Common myeloid progenitor, CD34-positive (primary cell): Measurements from ENCODE around the gene PBX4.

Experiments used
- CTCF ChIA-PET: fragments of 350-600 bp; sonication (Branson Sonifier 250); formaldehyde crosslinking; loops from one replicate; lab custom pipeline; 2021; ENCODE audit warnings: antibody characterized with exemption; lab: Charles Lee
- POLR2A ChIA-PET: fragments of 350-600 bp; sonication (Branson Sonifier 250); formaldehyde crosslinking; loops from one replicate; lab custom pipeline; 2021; ENCODE audit warnings: antibody characterized with exemption; lab: Charles Lee
- DNase-seq, 3 donors: peaks; one replicate each; pipeline versions ENCODE4 v3.0.0 to v3.0.0-alpha.2; 2013
- H3K27ac ChIP-seq, 2 experiments: 1 replicate in 1 of 2; 2 replicates in 1 of 2; pipeline ENCODE4 v1.7.0; 2013; ENCODE audit warnings: inconsistent platforms in 2 of 2, low read length in 2 of 2, mild to moderate bottlenecking in 2 of 2, low read depth in 1 of 2, moderate library complexity in 1 of 2; ENCODE audit not compliant: severe bottlenecking in 2 of 2, insufficient read depth in 1 of 2, poor library complexity in 1 of 2
- H3K27me3 ChIP-seq, 5 experiments: replicated peaks in 2 of 5; 1 replicate in 3 of 5; 2 replicates in 2 of 5; pipeline versions ENCODE4 v1.6.1 to v1.7.0; 2013; ENCODE audit warnings: low read length in 4 of 5, mild to moderate bottlenecking in 2 of 5, moderate library complexity in 2 of 5, inconsistent platforms in 1 of 5; ENCODE audit not compliant: insufficient read depth in 5 of 5, control insufficient read depth in 4 of 5
- H3K36me3 ChIP-seq, 4 experiments: 1 replicate in 2 of 4; 2 replicates in 2 of 4; pipeline versions ENCODE4 v1.6.1 to v1.7.0; 2013; ENCODE audit warnings: low read length in 3 of 4, control low read depth in 1 of 4, mild to moderate bottlenecking in 1 of 4; ENCODE audit not compliant: control insufficient read depth in 4 of 4, insufficient read depth in 4 of 4
- H3K4me1 ChIP-seq, 4 experiments: 1 replicate in 3 of 4; 2 replicates in 1 of 4; pipeline versions ENCODE4 v1.6.1 to v1.7.1; 2013; ENCODE audit warnings: low read length in 3 of 4, mild to moderate bottlenecking in 3 of 4, control low read depth in 1 of 4, inconsistent platforms in 1 of 4, moderate library complexity in 1 of 4; ENCODE audit not compliant: control insufficient read depth in 4 of 4, insufficient read depth in 4 of 4; ENCODE audit errors: control extremely low read depth in 1 of 4
- H3K4me3 ChIP-seq, 7 experiments: 1 replicate in 4 of 7; 2 replicates in 3 of 7; pipeline versions ENCODE4 v1.5.1 to v1.7.0; 2013; ENCODE audit warnings: mild to moderate bottlenecking in 7 of 7, low read length in 6 of 7, moderate library complexity in 6 of 7, inconsistent platforms in 2 of 7, low read depth in 2 of 7, control low read depth in 1 of 7; ENCODE audit not compliant: insufficient read depth in 4 of 7, control insufficient read depth in 1 of 7; ENCODE audit errors: extremely low read depth in 1 of 7
- H3K9me3 ChIP-seq, 5 experiments: 1 replicate in 4 of 5; 2 replicates in 1 of 5; pipeline versions ENCODE4 v1.6.1 to v1.7.1; 2013; ENCODE audit warnings: low read length in 4 of 5, mild to moderate bottlenecking in 2 of 5, inconsistent platforms in 1 of 5, low read depth in 1 of 5, moderate library complexity in 1 of 5; ENCODE audit not compliant: control insufficient read depth in 4 of 5, insufficient read depth in 2 of 5; ENCODE audit errors: control extremely low read depth in 1 of 5
- WGBS: methylation state at CpG from one replicate; pipeline ENCODE4 v1.1.5; 2013; ENCODE audit not compliant: insufficient coverage; 5-methylcytosine and 5-hydroxymethylcytosine counted together

The PBX4 gene

DNA sequence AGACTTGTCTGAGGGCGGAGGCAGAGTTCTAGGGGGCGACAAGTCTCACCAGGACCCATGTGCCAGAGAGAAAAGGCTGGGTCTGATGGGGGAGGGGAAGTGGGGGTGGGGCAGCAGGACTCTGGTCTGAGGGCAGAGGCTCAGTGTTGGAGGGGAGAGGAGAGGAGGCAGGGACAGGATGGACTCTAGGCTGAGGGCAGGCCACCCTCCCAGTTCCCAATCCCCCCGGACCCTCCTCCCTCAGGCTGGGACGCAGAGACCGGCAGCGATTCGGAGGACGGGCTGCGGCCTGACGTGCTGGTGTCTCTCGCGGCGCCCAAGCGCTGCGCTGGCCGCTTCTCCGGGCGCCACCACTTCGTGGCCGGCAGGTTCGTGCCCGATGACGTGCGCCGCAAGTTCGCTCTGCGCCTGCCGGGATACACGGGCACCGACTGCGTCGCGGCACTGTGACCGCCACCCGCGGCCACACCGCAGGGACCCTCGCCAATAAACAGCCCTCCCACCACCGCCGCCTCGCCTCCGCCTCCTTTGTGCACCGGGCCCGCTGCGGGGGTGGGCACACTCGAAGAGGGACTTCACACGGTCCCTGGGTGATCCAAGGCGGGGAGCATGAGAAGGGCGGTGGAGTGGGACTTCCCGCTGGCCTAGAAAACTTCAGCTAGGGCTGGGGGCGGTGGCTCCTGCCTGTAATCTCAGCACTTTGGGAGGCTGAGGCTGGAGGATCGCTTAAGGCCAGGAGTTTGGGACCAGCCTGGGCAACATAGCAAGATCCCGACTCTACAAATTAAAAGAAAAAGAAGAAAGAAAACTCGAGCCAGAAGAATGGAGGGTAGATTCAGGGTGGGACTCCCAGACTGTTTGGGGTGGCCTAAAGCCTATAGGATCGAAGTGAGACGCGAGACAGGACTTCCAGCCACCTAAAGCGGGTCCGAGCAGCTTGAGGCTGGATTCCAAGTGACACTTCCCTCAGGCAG is 81.1 kb downstream of the PBX4 start:
- H3K27me3 ChIP-seq: peaks cover 0 to 55% (median 24%) of the 10 kb centered on the region in 5 experiments
- H3K9me3 ChIP-seq: no peaks in the 10 kb centered on the region
- peak in 1 of 3 donors; percentile 43 for DNase-seq
- H3K4me3 ChIP-seq: peak overlapping the region in 2 of 7 experiments; percentile 11 to 17
- H3K27ac ChIP-seq: no peak overlapping the region
- H3K4me1 ChIP-seq: peaks cover 0 to 37% (median 27%) of the 10 kb centered on the region in 4 experiments
- ChIA-PET CTCF (interaction anchor here (1.0 to 2.7 kb wide), 2 partner anchors 9 to 16 kb away, joined by 3 to 13 read pairs; no protein-coding TSS in a partner anchor), POLR2A (no interaction called here)
- no peaks in the 10 kb centered on the region for H3K36me3 ChIP-seq
- 43% methylated on average over 34 of the region's 59 CpGs for WGBS

DNA sequence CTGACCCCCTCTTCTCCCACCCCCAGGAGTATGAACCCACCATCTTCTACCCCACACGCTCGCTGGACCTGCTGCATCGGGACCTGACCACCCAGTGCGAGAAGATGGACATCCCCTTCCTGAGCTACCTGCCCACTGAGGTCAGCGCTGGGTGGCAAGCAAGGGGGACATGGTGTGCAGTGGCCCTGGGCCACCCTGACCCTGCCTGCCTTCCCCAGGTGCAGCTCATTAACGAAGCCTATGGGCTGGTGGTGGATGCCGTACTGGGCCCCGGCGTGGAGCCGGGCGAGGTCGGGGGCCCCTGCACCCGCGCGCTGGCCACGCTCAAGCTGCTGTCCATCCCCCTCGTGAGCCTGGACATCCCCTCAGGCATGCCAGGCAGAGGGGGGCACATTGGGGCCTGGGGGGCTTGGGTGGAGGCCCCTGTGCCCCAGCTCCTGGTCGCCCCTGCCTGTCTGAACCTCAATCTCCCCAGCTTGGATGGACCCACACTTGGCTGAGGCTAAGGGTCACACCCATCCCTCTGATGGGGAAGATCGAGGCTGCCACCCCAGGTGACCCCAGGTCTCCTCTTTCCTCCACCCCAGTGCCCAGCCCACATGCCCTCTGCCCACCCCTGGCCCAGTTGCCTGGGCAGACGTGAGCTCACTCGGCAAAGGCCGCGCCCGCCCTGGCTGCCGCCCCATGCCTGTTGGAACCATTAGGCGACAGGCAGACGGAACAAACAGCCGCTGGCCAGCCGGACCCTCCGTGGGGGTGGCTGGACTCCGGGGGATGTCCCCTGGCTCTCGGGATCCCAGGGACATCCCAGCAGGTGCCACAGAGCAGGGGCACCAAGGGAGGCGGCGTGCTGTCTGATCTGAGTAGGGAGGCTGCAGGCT is 82.9 kb downstream of the PBX4 start:
- 96% methylated on average over 27 of the region's 34 CpGs for WGBS
- no peak overlapping the region for H3K4me3 ChIP-seq
- CTCF ChIA-PET: interaction anchor here (0.6 to 2.7 kb wide), 3 partner anchors 18 to 108 kb away, joined by 3 to 13 read pairs (median 4); partner anchors contain the start of gene GMIP
- DNase-seq: no peak
- peaks cover 0 to 37% (median 16%) of the 10 kb centered on the region in 5 experiments for H3K27me3 ChIP-seq
- POLR2A ChIA-PET: no interaction called here
- H3K27ac ChIP-seq: no peak overlapping the region
- H3K4me1 ChIP-seq: peaks cover 0 to 27% (median 20%) of the 10 kb centered on the region in 4 experiments
- H3K36me3 ChIP-seq: no peaks in the 10 kb centered on the region
- H3K9me3 ChIP-seq: no peaks in the 10 kb centered on the region

DNA sequence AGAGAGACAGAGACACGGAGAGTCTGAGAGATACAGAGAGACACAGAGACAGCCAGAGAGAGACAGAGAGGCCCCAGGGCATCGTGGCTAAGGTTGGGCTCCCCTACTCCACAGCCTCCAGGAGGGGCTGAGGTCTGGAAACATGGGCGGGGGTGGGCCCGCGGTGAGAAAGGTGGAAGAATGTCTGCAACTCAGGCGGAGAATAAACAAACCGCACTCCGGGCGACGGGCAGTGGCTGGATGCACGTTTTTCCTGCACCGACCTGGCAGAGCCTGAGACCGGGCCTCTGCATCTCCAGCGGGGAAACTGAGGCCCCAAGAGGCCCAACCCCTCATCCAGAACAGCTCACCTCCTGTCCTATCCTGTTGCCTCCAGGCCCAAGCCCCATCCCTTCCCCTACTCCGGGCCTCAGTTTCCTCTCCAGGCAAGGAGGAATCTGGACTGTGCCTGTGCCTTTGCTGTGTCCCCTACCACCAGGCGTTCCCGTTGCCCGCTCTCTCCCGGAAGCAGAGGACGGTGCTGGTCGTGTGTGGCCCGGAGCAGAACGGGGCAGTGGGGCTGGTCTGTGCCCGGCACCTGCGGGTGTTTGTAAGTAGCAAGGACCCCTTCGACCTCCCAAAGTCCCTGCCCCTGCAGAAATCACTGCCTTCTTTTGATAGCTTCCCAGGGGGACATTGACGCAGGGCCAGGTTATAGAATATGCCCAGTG is 83.8 kb downstream of the PBX4 start:
- WGBS: 94% methylated on average over 26 of the region's 27 CpGs
- Histone ChIP-seq H3K4me1 (peaks cover 0 to 20% (median 13%) of the 10 kb centered on the region in 4 experiments), H3K36me3 (peaks cover 0 to 4% (median 1%) of the 10 kb centered on the region in 4 experiments), H3K27me3 (peaks cover 0 to 30% (median 16%) of the 10 kb centered on the region in 5 experiments), H3K27ac (no peak overlapping the region), H3K4me3 (no peak overlapping the region), H3K9me3 (no peaks in the 10 kb centered on the region)
- ChIA-PET CTCF (interaction anchor here (0.6 to 2.7 kb wide), 3 partner anchors 19 to 109 kb away, joined by 3 to 13 read pairs (median 4); partner anchors contain the start of gene GMIP), POLR2A (no interaction called here)
- DNase-seq: no peak

DNA sequence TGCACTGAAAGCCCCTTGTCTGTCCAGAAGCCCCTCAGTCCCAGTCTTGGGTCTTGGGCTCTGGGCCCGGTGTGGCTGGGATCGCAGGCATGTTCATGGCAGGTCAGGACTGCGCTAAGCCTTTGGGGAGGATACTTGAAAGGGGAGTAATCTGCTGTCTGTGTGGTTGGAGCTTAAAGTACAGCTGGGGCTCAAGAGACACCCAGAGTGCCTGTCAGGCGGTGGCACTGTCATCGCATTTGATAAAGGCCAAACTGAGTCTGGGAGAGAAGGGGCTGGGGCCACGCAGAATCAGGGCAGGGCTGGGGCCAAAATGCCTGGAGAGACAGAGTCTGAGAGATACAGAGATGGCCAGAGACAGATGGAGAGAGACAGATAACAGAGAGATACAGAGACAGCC is 84.6 kb downstream of the PBX4 start:
- DNase-seq: no peak
- H3K27ac ChIP-seq: no peak overlapping the region
- CTCF ChIA-PET: interaction anchor here (3.1 to 3.2 kb wide), 2 partner anchors 12 to 20 kb away, joined by 11 to 29 read pairs; no protein-coding TSS in a partner anchor
- peaks cover 0 to 12% (median 6%) of the 10 kb centered on the region in 4 experiments for H3K36me3 ChIP-seq
- no peaks in the 10 kb centered on the region for H3K9me3 ChIP-seq
- WGBS: 98% methylated on average over 6 of the region's 6 CpGs
- peaks cover 0 to 21% (median 11%) of the 10 kb centered on the region in 5 experiments for H3K27me3 ChIP-seq
- no peak overlapping the region for H3K4me3 ChIP-seq
- peaks cover 0 to 19% (median 11%) of the 10 kb centered on the region in 4 experiments for H3K4me1 ChIP-seq
- POLR2A ChIA-PET: no interaction called here

DNA sequence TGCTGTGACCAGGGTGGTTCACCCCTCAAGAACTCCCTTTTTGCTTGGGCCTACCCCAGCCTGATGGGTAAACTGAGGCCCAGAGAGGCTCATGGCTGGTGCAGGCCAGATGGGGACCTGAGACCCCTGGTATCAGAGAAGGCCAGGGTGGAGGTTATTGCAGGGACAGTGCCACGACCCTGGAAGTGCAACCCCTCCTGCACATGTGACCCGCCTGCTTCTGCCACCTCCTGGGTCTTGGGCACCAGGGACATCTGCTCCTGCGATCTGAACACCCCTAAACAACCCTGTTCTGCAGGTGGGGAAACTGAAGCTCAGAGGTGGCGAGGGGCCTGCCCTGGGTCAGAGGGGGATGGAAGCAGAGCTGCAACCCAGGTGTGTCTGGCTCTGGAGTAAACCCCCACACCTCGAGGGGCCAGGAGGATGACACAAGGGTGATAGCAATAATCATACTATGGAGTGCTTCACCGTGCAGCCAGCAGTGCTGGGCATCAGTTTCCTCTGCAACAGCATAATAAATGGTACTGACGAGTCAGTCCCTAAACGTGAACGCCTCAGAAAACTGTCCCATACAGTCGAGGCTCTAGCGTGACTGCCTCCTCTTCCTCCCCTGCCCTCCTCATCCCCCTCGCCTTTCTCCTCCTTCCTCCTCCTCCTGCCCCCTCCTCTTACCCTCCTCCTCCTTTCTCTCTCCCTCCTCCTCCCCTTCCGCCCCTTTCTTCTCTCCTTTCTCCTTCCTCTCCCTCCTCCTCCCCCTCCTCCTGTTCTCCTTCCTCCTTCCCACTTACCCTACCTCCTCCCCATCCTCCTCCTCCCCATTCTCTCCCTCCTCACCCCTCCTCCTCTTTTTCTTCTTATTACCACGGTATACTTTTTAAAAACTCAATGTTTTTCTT is 85.4 kb downstream of the PBX4 start:
- Histone ChIP-seq H3K36me3 (peaks cover 0 to 19% (median 10%) of the 10 kb centered on the region in 4 experiments), H3K4me3 (no peak overlapping the region), H3K27ac (no peak overlapping the region), H3K4me1 (peaks cover 0 to 11% (median 3%) of the 10 kb centered on the region in 4 experiments), H3K9me3 (no peaks in the 10 kb centered on the region), H3K27me3 (peaks cover 0 to 13% (median 6%) of the 10 kb centered on the region in 5 experiments)
- no peak for DNase-seq
- WGBS: 84% methylated on average over 9 of the region's 14 CpGs
- CTCF ChIA-PET: interaction anchor here (0.7 to 3.4 kb wide), 20 partner anchors 8 to 430 kb away, joined by 3 to 29 read pairs (median 5); partner anchors contain the start of gene GMIP
- POLR2A ChIA-PET: interaction anchor here (1.5 kb wide), 1 partner anchor 111 kb away, joined by 6 read pairs; the partner anchor contains the start of gene GMIP
